ENCODE measurements around the gene CDC42BPA.
"Not testable (repeated sequence)": the region's sequence is repeated elsewhere in the genome, so short reads cannot be mapped to it uniquely, and the experiment has no call there.

CDC42BPA gene

DNA sequence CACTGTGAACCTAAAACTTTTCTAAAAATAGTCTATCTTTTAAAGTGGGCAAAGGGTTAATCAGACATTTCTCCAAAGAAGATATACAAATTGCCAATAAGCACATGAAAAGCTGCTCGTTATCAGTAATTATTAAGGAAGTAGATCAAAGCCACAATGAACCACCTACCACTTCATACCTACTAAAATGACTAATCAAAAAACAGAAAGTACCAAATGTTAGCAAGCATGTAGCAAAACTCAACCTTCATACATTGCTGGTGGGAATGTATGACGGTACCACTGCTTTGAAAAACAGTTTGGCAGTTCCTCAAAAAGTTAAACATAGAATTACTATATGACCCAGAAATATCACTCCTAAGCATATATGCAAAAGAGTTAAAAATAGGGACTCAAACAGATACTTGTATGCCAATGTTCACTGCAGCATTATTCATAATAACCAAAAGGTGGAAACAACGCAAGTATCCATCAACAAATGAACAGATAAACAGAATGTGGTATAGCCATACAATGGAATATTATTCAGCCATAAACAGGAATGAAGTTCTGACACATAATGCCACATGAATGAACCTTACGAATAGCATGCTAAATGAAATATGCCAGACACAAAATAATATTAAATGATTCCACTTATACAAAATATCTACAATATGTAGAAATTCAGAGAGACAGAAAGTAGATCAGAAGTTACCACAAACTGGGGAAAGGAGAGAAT is 21.1 kb downstream of the CDC42BPA start:
- Histone ChIP-seq H3K27ac (ENCODE audit: low read depth, low read length) (no peak overlapping the region), H3K36me3 (ENCODE audit: control insufficient read depth in 5 of 5, insufficient read depth in 5 of 5, low read length in 5 of 5) (no peaks in the 10 kb centered on the region), H3K9ac (ENCODE audit: low read length in 5 of 5) (no peak overlapping the region), H3K4me3 (ENCODE audit: low read depth in 1 of 5, low read length in 5 of 5) (no peak overlapping the region), H3K4me1 (ENCODE audit: control insufficient read depth in 5 of 5, insufficient read depth in 5 of 5, low read length in 5 of 5) (peaks cover 0 to 16% (median 13%) of the 10 kb centered on the region in 5 donors), H3K9me3 (ENCODE audit: control insufficient read depth in 5 of 5, low read length in 5 of 5) (no peaks in the 10 kb centered on the region), H3K27me3 (ENCODE audit: control insufficient read depth in 5 of 5, insufficient read depth in 4 of 5, low read length in 5 of 5) (no peaks in the 10 kb centered on the region)

DNA sequence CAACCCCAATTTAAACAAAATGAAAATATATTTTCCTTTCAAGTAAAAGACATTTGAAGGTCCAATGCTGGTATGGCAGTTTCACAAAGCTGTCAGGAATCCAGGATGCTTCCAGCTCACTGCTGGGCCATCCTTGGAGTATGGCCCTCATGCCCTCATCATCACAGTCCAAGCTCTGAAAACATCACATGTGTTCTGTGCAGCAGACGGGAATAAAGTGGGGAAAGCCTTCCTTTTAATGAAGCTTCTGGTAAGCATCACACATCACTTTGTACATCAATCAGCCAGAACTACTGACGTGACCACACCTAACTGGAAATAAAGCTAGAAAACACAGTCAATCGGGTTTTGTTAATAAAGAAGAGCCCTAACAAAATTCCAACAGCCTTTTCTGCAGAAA is 22.7 kb downstream of the CDC42BPA start:
- Histone ChIP-seq H3K4me1 (ENCODE audit: control insufficient read depth in 5 of 5, insufficient read depth in 5 of 5, low read length in 5 of 5) (peaks cover 0 to 16% (median 13%) of the 10 kb centered on the region in 5 donors), H3K27ac (ENCODE audit: low read depth, low read length) (no peak overlapping the region), H3K27me3 (ENCODE audit: control insufficient read depth in 5 of 5, insufficient read depth in 4 of 5, low read length in 5 of 5) (no peaks in the 10 kb centered on the region), H3K9me3 (ENCODE audit: control insufficient read depth in 5 of 5, low read length in 5 of 5) (no peaks in the 10 kb centered on the region), H3K4me3 (ENCODE audit: low read depth in 1 of 5, low read length in 5 of 5) (no peak overlapping the region), H3K9ac (ENCODE audit: low read length in 5 of 5) (no peak overlapping the region), H3K36me3 (ENCODE audit: control insufficient read depth in 5 of 5, insufficient read depth in 5 of 5, low read length in 5 of 5) (no peaks in the 10 kb centered on the region)

DNA sequence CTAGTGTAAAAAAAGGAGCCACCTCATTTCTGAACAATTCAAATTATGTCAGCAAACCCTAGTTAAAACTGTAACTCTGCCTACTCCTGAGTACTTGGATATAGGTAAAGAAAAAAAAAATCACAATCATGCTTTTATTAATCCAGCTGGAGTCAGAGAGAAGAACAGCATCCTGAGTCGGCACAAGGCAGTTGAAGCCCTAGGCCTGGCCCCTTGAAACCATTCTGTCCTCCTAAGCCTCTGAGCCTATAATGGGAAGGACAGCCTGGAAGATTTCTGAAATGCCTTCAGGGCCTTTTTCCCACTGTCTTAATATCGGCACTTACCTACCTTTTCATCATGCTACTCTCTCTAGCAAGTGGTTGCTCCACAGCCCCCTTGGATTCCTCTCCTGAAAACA is 32.5 kb downstream of the CDC42BPA start:
- Histone ChIP-seq H3K4me1 (ENCODE audit: control insufficient read depth in 5 of 5, insufficient read depth in 5 of 5, low read length in 5 of 5) (no peaks in the 10 kb centered on the region), H3K27me3 (ENCODE audit: control insufficient read depth in 5 of 5, insufficient read depth in 4 of 5, low read length in 5 of 5) (no peaks in the 10 kb centered on the region), H3K9me3 (ENCODE audit: control insufficient read depth in 5 of 5, low read length in 5 of 5) (peaks cover 0 to 7% (median 4%) of the 10 kb centered on the region in 5 donors), H3K9ac (ENCODE audit: low read length in 5 of 5) (no peak overlapping the region), H3K27ac (ENCODE audit: low read depth, low read length) (no peak overlapping the region), H3K4me3 (ENCODE audit: low read depth in 1 of 5, low read length in 5 of 5) (no peak overlapping the region), H3K36me3 (ENCODE audit: control insufficient read depth in 5 of 5, insufficient read depth in 5 of 5, low read length in 5 of 5) (no peaks in the 10 kb centered on the region)

DNA sequence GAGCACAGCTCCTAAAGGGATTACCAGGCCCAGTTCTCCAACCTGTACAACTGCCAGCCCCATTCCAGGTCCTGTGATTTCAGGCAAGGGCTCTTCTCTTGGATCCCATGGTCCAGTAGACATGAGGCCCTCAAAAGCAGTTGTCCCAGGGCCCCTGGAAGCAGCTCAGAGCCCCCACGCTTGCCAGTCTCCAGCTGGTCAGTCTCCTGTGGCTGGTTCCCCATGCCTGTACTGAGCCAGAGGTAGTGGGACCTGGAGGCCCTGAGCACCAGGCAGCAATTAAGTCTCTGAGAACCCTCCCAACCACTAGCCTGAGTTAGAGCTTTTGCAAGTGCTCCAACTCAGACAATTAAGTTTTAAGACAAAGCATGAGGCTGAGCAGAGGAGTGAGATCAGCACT is 36.9 kb downstream of the CDC42BPA start:
- H3K27ac ChIP-seq (ENCODE audit: low read depth, low read length) = no peak overlapping the region
- H3K27me3 ChIP-seq (ENCODE audit: control insufficient read depth in 5 of 5, insufficient read depth in 4 of 5, low read length in 5 of 5) = no peaks in the 10 kb centered on the region
- H3K4me3 ChIP-seq (ENCODE audit: low read depth in 1 of 5, low read length in 5 of 5) = no peak overlapping the region
- no peak overlapping the region for H3K9ac ChIP-seq (ENCODE audit: low read length in 5 of 5)
- peaks cover 0 to 7% (median 3%) of the 10 kb centered on the region in 5 donors for H3K9me3 ChIP-seq (ENCODE audit: control insufficient read depth in 5 of 5, low read length in 5 of 5)
- no peaks in the 10 kb centered on the region for H3K36me3 ChIP-seq (ENCODE audit: control insufficient read depth in 5 of 5, insufficient read depth in 5 of 5, low read length in 5 of 5)
- no peaks in the 10 kb centered on the region for H3K4me1 ChIP-seq (ENCODE audit: control insufficient read depth in 5 of 5, insufficient read depth in 5 of 5, low read length in 5 of 5)

DNA sequence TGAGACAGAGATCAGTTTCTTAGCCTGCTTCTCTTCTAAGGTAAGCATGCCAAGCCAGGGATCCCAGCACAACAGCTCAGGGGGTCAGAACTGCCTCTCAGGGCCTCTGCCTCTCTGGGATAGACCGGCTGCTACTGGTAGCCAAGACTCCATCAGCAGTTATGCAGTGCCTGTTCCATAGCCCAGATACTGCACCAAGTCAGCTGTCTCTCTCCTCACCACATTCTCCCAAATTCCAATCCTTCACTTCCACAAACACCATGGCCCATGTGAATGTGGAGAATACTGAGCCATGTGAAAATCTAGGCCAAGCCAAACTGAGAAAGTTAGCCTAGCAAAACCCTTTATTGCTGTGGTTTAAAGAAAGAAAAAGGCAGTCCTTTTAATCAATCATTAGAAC is 37.5 kb downstream of the CDC42BPA start:
- no peaks in the 10 kb centered on the region for H3K27me3 ChIP-seq (ENCODE audit: control insufficient read depth in 5 of 5, insufficient read depth in 4 of 5, low read length in 5 of 5)
- no peaks in the 10 kb centered on the region for H3K36me3 ChIP-seq (ENCODE audit: control insufficient read depth in 5 of 5, insufficient read depth in 5 of 5, low read length in 5 of 5)
- H3K9me3 ChIP-seq (ENCODE audit: control insufficient read depth in 5 of 5, low read length in 5 of 5) = peaks cover 0 to 4% (median under 1%) of the 10 kb centered on the region in 5 donors
- no peak overlapping the region for H3K4me3 ChIP-seq (ENCODE audit: low read depth in 1 of 5, low read length in 5 of 5)
- H3K9ac ChIP-seq (ENCODE audit: low read length in 5 of 5) = no peak overlapping the region
- H3K27ac ChIP-seq (ENCODE audit: low read depth, low read length) = no peak overlapping the region
- H3K4me1 ChIP-seq (ENCODE audit: control insufficient read depth in 5 of 5, insufficient read depth in 5 of 5, low read length in 5 of 5) = no peaks in the 10 kb centered on the region

DNA sequence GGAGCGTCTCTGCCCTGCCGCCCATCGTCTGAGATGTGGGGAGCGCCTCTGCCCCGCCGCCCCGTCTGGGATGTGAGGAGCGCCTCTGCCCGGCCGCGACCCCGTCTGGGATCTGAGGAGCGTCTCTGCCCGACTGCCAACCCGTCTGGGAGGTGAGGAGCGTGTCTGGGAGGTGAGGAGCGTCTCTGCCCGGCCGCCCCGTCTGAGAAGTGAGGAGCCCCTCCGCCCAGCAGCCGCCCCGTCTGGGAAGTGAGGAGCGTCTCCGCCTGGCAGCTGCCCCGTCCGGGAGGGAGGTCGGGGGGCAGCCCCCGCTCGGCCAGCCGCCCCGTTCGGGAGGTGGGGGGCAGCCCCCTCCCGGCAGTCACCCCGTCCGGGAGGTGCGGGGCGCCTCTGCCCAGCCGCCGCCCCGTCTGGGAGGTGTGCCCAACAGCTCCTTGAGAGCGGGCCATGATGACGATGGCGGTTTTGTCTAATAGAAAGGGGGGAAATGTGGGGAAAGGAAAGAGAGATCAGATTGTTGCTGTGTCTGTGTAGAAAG is 42.1 kb downstream of the CDC42BPA start:
- not testable (repeated sequence) for H3K9ac ChIP-seq (ENCODE audit: low read length in 5 of 5); H3K27me3 ChIP-seq (ENCODE audit: control insufficient read depth in 5 of 5, insufficient read depth in 4 of 5, low read length in 5 of 5); H3K4me3 ChIP-seq (ENCODE audit: low read depth in 1 of 5, low read length in 5 of 5); H3K36me3 ChIP-seq (ENCODE audit: control insufficient read depth in 5 of 5, insufficient read depth in 5 of 5, low read length in 5 of 5); H3K9me3 ChIP-seq (ENCODE audit: control insufficient read depth in 5 of 5, low read length in 5 of 5); H3K4me1 ChIP-seq (ENCODE audit: control insufficient read depth in 5 of 5, insufficient read depth in 5 of 5, low read length in 5 of 5); H3K27ac ChIP-seq (ENCODE audit: low read depth, low read length)

DNA sequence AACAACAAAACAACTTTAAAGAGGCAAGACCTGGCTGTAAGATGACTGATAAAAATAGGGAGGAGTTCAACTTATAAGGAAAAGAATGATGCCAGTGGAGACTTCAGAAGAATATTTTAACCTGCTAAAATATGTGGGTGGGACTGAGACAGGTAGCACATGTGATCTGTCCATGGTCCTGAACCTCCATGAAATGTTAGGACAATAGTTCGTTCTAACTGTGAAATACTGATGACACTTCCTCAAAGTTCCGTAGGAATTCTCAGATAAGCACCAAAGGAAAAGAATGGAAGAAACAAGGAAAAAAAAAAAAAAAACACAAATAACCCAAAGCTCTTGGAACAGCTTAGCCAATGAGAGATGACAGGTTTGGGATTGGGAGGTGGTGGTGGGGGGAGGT is 44.7 kb downstream of the CDC42BPA start:
- H3K27ac ChIP-seq (ENCODE audit: low read depth, low read length) = no peak overlapping the region
- no peak overlapping the region for H3K4me3 ChIP-seq (ENCODE audit: low read depth in 1 of 5, low read length in 5 of 5)
- H3K27me3 ChIP-seq (ENCODE audit: control insufficient read depth in 5 of 5, insufficient read depth in 4 of 5, low read length in 5 of 5) = no peaks in the 10 kb centered on the region
- no peak overlapping the region for H3K9ac ChIP-seq (ENCODE audit: low read length in 5 of 5)
- H3K9me3 ChIP-seq (ENCODE audit: control insufficient read depth in 5 of 5, low read length in 5 of 5) = no peaks in the 10 kb centered on the region
- peaks cover 0 to 6% (median 5%) of the 10 kb centered on the region in 5 donors for H3K4me1 ChIP-seq (ENCODE audit: control insufficient read depth in 5 of 5, insufficient read depth in 5 of 5, low read length in 5 of 5)
- H3K36me3 ChIP-seq (ENCODE audit: control insufficient read depth in 5 of 5, insufficient read depth in 5 of 5, low read length in 5 of 5) = no peaks in the 10 kb centered on the region

DNA sequence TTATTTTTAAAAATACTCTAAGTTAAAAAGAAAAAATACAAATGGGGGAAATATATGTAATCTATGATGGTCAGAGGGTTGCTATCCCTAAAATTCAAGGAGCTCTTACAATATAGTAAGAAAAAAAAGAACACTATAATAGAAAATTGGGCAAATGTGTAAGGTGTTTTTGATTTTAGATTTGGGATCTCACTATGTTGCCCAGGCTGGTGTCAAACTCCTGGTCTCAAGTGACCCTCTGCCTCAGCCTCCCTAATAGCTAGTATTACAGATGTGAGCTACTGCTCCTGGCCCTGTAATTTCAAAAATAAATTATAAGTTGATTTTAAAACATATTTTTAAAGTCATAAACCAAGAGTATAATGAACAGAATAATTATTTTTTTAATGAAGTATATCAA is 45.9 kb downstream of the CDC42BPA start:
- H3K4me3 ChIP-seq (ENCODE audit: low read depth in 1 of 5, low read length in 5 of 5) = no peak overlapping the region
- no peaks in the 10 kb centered on the region for H3K9me3 ChIP-seq (ENCODE audit: control insufficient read depth in 5 of 5, low read length in 5 of 5)
- H3K27ac ChIP-seq (ENCODE audit: low read depth, low read length) = no peak overlapping the region
- H3K9ac ChIP-seq (ENCODE audit: low read length in 5 of 5) = no peak overlapping the region
- H3K36me3 ChIP-seq (ENCODE audit: control insufficient read depth in 5 of 5, insufficient read depth in 5 of 5, low read length in 5 of 5) = no peaks in the 10 kb centered on the region
- H3K4me1 ChIP-seq (ENCODE audit: control insufficient read depth in 5 of 5, insufficient read depth in 5 of 5, low read length in 5 of 5) = peaks cover 0 to 12% (median 9%) of the 10 kb centered on the region in 5 donors
- no peaks in the 10 kb centered on the region for H3K27me3 ChIP-seq (ENCODE audit: control insufficient read depth in 5 of 5, insufficient read depth in 4 of 5, low read length in 5 of 5)

DNA sequence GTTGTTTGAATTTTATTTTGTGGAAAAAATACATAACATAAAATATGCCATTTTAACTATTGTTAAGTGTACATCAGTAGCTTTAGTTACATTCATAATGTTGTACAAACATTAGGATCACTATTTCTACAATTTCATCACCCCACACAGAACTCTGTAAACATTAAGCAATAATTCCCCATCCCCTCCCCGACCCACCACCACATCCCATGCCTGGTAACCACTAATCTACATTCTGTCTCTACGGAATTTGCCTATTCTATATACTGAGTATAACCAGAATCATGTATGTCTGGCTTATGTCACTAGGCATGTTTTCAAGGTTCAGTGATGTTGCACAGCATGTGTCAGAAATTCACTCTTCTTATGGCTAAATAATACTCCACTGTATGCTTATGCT is 47.7 kb downstream of the CDC42BPA start:
- Histone ChIP-seq H3K36me3 (ENCODE audit: control insufficient read depth in 5 of 5, insufficient read depth in 5 of 5, low read length in 5 of 5) (no peaks in the 10 kb centered on the region), H3K27me3 (ENCODE audit: control insufficient read depth in 5 of 5, insufficient read depth in 4 of 5, low read length in 5 of 5) (no peaks in the 10 kb centered on the region), H3K27ac (ENCODE audit: low read depth, low read length) (no peak overlapping the region), H3K9me3 (ENCODE audit: control insufficient read depth in 5 of 5, low read length in 5 of 5) (no peaks in the 10 kb centered on the region), H3K9ac (ENCODE audit: low read length in 5 of 5) (no peak overlapping the region), H3K4me3 (ENCODE audit: low read depth in 1 of 5, low read length in 5 of 5) (no peak overlapping the region), H3K4me1 (ENCODE audit: control insufficient read depth in 5 of 5, insufficient read depth in 5 of 5, low read length in 5 of 5) (peaks cover 0 to 12% (median 9%) of the 10 kb centered on the region in 5 donors)

DNA sequence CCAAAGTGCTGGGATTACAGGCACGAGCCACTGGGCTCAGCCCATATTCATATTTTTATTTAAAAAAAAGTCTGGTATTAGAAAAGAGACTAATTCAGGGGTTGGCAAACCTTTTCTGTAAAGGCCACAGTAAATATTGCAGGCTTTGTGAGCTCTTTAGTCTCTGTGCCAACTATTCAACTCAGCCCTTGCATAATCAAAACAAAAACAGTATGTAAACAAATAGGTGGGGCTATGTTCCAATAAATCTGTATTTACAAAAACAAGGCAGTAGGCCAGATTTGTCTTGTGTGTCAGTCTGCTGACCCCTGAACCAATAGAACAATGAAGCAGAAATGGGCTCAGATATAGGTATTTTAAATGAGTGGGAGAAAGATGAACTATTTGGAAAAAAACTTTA is 49.3 kb downstream of the CDC42BPA start:
- Histone ChIP-seq H3K9me3 (ENCODE audit: control insufficient read depth in 5 of 5, low read length in 5 of 5) (no peaks in the 10 kb centered on the region), H3K4me3 (ENCODE audit: low read depth in 1 of 5, low read length in 5 of 5) (no peak overlapping the region), H3K27ac (ENCODE audit: low read depth, low read length) (no peak overlapping the region), H3K36me3 (ENCODE audit: control insufficient read depth in 5 of 5, insufficient read depth in 5 of 5, low read length in 5 of 5) (no peaks in the 10 kb centered on the region), H3K27me3 (ENCODE audit: control insufficient read depth in 5 of 5, insufficient read depth in 4 of 5, low read length in 5 of 5) (no peaks in the 10 kb centered on the region), H3K4me1 (ENCODE audit: control insufficient read depth in 5 of 5, insufficient read depth in 5 of 5, low read length in 5 of 5) (peaks cover 0 to 12% (median 9%) of the 10 kb centered on the region in 5 donors), H3K9ac (ENCODE audit: low read length in 5 of 5) (no peak overlapping the region)

Measured in subcutaneous abdominal adipose tissue (tissue), 5 donors.